ENCODE results near the gene ARPC2. TPM values are rescaled to one million over a fixed set of nuclear protein-coding genes. Genes with fewer than 3 reads are reported as not detected.

The ARPC2 gene
- total and polyA plus RNA-seq, 4 donors: 58.1 to 83.6 (median 73.7) TPM

DNA sequence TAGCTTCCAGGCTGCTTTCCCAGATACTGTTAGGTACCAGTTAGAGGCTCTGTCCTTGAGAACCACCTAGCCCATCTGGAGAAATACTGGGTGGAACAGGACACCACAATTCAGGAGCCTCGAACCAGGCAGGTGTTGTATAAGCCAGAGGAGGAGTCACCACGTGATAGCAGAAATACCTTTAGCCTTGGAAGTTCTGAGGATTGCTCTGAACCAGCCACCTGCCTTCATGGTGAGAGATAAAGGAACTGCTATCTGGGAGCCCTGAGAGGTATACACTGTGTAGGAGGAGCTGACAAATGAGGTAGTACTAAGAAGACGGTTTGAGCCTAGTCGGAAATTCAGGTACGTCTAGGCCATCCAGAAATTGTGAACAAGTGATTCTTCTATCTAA lies 36.2 kb downstream of the ARPC2 start:
- TF ChIP-seq HNF4A (conservative IDR thresholded peaks at IDR 0.05): no peak
- no peak for TF ChIP-seq FOXA1 (IDR thresholded peaks at IDR 0.05)
- TF ChIP-seq RAD21 (IDR thresholded peaks at IDR 0.05): no peak
- TF ChIP-seq TAF1 (conservative IDR thresholded peaks at IDR 0.05): no peak
- TF ChIP-seq EGR1 (IDR thresholded peaks at IDR 0.05; ENCODE audit: low read depth in 2 of 2): no peak
- TF ChIP-seq, protein P1, sequence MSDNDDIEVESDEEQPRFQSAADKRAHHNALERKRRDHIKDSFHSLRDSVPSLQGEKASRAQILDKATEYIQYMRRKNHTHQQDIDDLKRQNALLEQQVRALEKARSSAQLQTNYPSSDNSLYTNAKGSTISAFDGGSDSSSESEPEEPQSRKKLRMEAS (IDR thresholded peaks at IDR 0.05): no peak
- no peak for TF ChIP-seq SP1 (IDR thresholded peaks at IDR 0.05)
- no peak for TF ChIP-seq FOXA2 (IDR thresholded peaks at IDR 0.05)
- TF ChIP-seq, protein P2, sequence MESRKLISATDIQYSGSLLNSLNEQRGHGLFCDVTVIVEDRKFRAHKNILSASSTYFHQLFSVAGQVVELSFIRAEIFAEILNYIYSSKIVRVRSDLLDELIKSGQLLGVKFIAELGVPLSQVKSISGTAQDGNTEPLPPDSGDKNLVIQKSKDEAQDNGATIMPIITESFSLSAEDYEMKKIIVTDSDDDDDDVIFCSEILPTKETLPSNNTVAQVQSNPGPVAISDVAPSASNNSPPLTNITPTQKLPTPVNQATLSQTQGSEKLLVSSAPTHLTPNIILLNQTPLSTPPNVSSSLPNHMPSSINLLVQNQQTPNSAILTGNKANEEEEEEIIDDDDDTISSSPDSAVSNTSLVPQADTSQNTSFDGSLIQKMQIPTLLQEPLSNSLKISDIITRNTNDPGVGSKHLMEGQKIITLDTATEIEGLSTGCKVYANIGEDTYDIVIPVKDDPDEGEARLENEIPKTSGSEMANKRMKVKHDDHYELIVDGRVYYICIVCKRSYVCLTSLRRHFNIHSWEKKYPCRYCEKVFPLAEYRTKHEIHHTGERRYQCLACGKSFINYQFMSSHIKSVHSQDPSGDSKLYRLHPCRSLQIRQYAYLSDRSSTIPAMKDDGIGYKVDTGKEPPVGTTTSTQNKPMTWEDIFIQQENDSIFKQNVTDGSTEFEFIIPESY (IDR thresholded peaks at IDR 0.05): no peak
- TF ChIP-seq HNF4G (IDR thresholded peaks at IDR 0.05): no peak
- Histone ChIP-seq H3K9ac (ENCODE audit: low read depth in 1 of 2, low read length in 2 of 2) (no peak overlapping the region), H3K4me1 (ENCODE audit: control insufficient read depth in 4 of 4, insufficient read depth in 4 of 4, low read length in 3 of 4) (no peaks in the 10 kb centered on the region), H3K27me3 (ENCODE audit: control insufficient read depth in 4 of 4, insufficient read depth in 4 of 4, low read length in 3 of 4) (no peaks in the 10 kb centered on the region), H3K4me3 (ENCODE audit: low read depth in 1 of 3, low read length in 3 of 3) (no peak overlapping the region), H3K9me3 (ENCODE audit: control insufficient read depth in 4 of 4, low read length in 3 of 4) (no peaks in the 10 kb centered on the region), H3K36me3 (ENCODE audit: control insufficient read depth in 4 of 4, insufficient read depth in 3 of 4, low read depth in 1 of 4, low read length in 3 of 4) (peaks cover 13 to 71% (median 57%) of the 10 kb centered on the region in 4 donors), H3K27ac (ENCODE audit: low read depth in 1 of 2, low read length in 2 of 2) (no peak overlapping the region)
- no peak for DNase-seq (ENCODE audit: low spot score)
- WGBS: 89% methylated on average over 5 of the region's 5 CpGs

DNA sequence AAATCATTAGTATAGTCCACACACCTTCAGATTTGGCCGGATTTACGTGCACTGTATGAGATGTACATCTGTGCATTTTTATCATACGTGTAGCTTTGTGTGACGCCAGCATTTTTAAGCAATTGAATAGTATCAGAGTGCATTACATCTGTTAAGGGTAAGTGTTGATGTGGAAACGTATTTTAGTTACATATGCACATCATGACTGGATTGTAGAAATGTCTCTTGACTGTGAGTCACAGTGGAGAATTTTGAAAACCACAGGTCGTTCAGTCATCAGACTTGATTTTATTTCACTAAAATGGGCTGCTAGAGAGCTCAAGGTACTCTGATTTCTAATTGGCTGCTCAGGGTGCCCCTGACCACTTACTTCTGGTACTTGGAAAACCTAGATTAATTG lies 38.5 kb downstream of the ARPC2 start:
- WGBS: 90% methylated on average over 6 of the region's 6 CpGs
- peaks cover 10 to 51% (median 40%) of the 10 kb centered on the region in 4 donors for H3K36me3 ChIP-seq (ENCODE audit: control insufficient read depth in 4 of 4, insufficient read depth in 3 of 4, low read depth in 1 of 4, low read length in 3 of 4)
- peaks cover 0 to 4% (median 0%) of the 10 kb centered on the region in 4 donors for H3K4me1 ChIP-seq (ENCODE audit: control insufficient read depth in 4 of 4, insufficient read depth in 4 of 4, low read length in 3 of 4)
- no peaks in the 10 kb centered on the region for H3K27me3 ChIP-seq (ENCODE audit: control insufficient read depth in 4 of 4, insufficient read depth in 4 of 4, low read length in 3 of 4)
- H3K9me3 ChIP-seq (ENCODE audit: control insufficient read depth in 4 of 4, low read length in 3 of 4): no peaks in the 10 kb centered on the region
- no peak overlapping the region for H3K9ac ChIP-seq (ENCODE audit: low read depth in 1 of 2, low read length in 2 of 2)
- no peak for TF ChIP-seq RXRA (IDR thresholded peaks at IDR 0.05)
- TF ChIP-seq FOXA2 (IDR thresholded peaks at IDR 0.05): no peak
- TF ChIP-seq JUND (IDR thresholded peaks at IDR 0.05): no peak
- no peak for TF ChIP-seq YY1 (IDR thresholded peaks at IDR 0.05)
- TF ChIP-seq, protein P2 (IDR thresholded peaks at IDR 0.05): no peak
- TF ChIP-seq, protein P3, sequence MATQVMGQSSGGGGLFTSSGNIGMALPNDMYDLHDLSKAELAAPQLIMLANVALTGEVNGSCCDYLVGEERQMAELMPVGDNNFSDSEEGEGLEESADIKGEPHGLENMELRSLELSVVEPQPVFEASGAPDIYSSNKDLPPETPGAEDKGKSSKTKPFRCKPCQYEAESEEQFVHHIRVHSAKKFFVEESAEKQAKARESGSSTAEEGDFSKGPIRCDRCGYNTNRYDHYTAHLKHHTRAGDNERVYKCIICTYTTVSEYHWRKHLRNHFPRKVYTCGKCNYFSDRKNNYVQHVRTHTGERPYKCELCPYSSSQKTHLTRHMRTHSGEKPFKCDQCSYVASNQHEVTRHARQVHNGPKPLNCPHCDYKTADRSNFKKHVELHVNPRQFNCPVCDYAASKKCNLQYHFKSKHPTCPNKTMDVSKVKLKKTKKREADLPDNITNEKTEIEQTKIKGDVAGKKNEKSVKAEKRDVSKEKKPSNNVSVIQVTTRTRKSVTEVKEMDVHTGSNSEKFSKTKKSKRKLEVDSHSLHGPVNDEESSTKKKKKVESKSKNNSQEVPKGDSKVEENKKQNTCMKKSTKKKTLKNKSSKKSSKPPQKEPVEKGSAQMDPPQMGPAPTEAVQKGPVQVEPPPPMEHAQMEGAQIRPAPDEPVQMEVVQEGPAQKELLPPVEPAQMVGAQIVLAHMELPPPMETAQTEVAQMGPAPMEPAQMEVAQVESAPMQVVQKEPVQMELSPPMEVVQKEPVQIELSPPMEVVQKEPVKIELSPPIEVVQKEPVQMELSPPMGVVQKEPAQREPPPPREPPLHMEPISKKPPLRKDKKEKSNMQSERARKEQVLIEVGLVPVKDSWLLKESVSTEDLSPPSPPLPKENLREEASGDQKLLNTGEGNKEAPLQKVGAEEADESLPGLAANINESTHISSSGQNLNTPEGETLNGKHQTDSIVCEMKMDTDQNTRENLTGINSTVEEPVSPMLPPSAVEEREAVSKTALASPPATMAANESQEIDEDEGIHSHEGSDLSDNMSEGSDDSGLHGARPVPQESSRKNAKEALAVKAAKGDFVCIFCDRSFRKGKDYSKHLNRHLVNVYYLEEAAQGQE (IDR thresholded peaks at IDR 0.05): no peak
- TF ChIP-seq SP1 (IDR thresholded peaks at IDR 0.05): no peak
- TF ChIP-seq, protein P1 (IDR thresholded peaks at IDR 0.05): no peak
- no peak for TF ChIP-seq NR2F2 (IDR thresholded peaks at IDR 0.05)
- no peak for TF ChIP-seq GABPA (IDR thresholded peaks at IDR 0.05 in 1 of 2, conservative IDR thresholded peaks at IDR 0.05 in 1 of 2)
- no peak for TF ChIP-seq TAF1 (conservative IDR thresholded peaks at IDR 0.05)
- TF ChIP-seq, protein P4, sequence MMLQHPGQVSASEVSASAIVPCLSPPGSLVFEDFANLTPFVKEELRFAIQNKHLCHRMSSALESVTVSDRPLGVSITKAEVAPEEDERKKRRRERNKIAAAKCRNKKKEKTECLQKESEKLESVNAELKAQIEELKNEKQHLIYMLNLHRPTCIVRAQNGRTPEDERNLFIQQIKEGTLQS (IDR thresholded peaks at IDR 0.05): no peak
- no peak for TF ChIP-seq HNF4A (conservative IDR thresholded peaks at IDR 0.05)
- TF ChIP-seq, protein P5, sequence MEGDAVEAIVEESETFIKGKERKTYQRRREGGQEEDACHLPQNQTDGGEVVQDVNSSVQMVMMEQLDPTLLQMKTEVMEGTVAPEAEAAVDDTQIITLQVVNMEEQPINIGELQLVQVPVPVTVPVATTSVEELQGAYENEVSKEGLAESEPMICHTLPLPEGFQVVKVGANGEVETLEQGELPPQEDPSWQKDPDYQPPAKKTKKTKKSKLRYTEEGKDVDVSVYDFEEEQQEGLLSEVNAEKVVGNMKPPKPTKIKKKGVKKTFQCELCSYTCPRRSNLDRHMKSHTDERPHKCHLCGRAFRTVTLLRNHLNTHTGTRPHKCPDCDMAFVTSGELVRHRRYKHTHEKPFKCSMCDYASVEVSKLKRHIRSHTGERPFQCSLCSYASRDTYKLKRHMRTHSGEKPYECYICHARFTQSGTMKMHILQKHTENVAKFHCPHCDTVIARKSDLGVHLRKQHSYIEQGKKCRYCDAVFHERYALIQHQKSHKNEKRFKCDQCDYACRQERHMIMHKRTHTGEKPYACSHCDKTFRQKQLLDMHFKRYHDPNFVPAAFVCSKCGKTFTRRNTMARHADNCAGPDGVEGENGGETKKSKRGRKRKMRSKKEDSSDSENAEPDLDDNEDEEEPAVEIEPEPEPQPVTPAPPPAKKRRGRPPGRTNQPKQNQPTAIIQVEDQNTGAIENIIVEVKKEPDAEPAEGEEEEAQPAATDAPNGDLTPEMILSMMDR (IDR thresholded peaks at IDR 0.05; ENCODE audit: low read depth, low read length, missing input control): no peak
- TF ChIP-seq HNF4G (IDR thresholded peaks at IDR 0.05): no peak
- no peak for TF ChIP-seq RAD21 (IDR thresholded peaks at IDR 0.05)
- no peak for TF ChIP-seq FOXA1 (IDR thresholded peaks at IDR 0.05)
- TF ChIP-seq EGR1 (IDR thresholded peaks at IDR 0.05; ENCODE audit: low read depth in 2 of 2): no peak
- no peak overlapping the region for H3K4me3 ChIP-seq (ENCODE audit: low read depth in 1 of 3, low read length in 3 of 3)
- DNase-seq (ENCODE audit: low spot score): no peak
- no peak overlapping the region for H3K27ac ChIP-seq (ENCODE audit: low read depth in 1 of 2, low read length in 2 of 2)
